GM08714 (cell line): Measurements from ENCODE around the gene HSPG2.

Experiments used
- H3K4me3 ChIP-seq: fragments of 200-500 bp; sonication (Bioruptor generic); 2 replicates; pipeline ENCODE4 v1.5.1; 2014; ENCODE audit warnings: mild to moderate bottlenecking, low read length, inconsistent platforms
- ZNF274 ChIP-seq: IDR thresholded peaks from 2 replicates; pipeline ENCODE4 v1.6.1; 2012; ENCODE audit warnings: mild to moderate bottlenecking, low read depth, low read length

HSPG2 gene

DNA sequence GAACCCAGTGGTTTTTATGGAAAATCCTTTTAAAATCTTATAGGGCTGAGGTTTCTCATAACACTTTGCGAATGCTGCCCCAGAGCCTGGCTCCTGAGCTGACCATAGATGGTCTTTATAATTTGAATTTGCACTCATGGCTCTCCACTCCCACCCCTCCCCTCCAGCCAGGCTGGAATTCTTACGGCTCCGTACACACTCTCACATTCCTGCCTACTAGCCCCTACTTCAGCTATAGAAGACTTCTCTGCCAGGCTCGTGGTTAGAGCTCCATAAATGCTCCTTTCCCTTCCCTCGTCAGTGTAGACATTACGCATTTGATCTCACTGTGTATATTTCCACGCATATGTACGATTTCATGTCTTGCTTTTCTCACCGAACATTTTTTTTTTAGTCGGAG, 5.4 kb upstream of the HSPG2 start:
- TF ChIP-seq ZNF274, result no peak
- H3K4me3 ChIP-seq, result no peak overlapping the region

GRCh38 chr1:21941370-21941769, 4.3 kb upstream of the HSPG2 start:
- H3K4me3 ChIP-seq, result no peak overlapping the region
- no peak for TF ChIP-seq ZNF274

DNA sequence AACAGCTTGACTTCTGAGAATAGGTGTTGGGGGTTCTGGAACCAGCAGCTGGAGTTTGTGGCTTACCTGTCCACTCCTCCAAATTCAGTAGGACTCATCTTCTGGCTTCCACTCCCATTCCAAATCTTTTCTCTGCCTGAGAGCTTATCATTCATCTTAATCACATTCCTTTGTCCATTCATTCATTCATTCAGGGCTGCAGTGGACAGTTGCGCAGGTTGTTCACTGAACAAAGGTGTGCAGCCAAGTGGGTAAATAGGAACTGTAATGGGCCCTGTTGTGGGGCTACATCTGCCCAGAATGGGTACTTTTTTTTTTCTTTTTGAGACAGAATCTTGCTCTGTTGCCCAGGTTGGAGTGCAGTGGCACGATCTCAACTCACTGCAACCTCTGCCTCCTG, 3.4 kb upstream of the HSPG2 start:
- no peak overlapping the region for H3K4me3 ChIP-seq
- no peak for TF ChIP-seq ZNF274

DNA sequence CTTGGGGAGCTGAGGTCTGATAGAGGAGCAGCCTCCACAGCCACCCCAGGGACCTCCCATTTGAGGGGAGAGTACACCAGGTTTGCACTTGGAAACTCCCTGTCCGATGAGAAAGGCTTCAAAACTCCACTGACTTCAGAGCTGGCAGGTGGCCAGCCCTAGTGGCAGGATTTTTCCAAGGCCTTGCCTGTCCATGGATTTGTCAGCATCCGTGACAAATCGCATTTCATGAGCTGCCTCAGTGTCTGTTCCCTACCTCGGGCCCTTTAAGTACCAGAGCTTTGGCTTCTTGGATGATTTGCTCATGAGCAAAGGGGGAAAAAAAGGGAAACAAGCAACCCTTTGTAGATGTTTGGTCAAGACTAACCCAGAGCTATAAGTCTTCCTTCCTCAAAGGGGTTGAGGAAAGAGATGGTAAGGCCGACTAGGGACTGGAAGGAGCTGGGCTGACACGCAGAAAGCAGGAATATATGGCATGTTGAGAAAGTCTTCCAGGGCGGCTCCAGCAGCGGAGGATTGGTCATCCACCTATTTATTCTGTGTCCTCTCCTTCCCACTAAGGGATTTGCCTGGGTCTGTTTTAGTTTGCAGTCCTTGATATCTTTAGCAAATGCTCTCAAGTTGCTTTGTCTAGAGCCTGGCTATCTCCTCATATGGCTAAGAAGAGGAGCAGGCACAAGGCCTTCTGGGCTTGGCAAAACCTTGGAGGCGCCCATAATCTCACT, 2.7 kb upstream of the HSPG2 start:
- H3K4me3 ChIP-seq, result no peak overlapping the region

DNA sequence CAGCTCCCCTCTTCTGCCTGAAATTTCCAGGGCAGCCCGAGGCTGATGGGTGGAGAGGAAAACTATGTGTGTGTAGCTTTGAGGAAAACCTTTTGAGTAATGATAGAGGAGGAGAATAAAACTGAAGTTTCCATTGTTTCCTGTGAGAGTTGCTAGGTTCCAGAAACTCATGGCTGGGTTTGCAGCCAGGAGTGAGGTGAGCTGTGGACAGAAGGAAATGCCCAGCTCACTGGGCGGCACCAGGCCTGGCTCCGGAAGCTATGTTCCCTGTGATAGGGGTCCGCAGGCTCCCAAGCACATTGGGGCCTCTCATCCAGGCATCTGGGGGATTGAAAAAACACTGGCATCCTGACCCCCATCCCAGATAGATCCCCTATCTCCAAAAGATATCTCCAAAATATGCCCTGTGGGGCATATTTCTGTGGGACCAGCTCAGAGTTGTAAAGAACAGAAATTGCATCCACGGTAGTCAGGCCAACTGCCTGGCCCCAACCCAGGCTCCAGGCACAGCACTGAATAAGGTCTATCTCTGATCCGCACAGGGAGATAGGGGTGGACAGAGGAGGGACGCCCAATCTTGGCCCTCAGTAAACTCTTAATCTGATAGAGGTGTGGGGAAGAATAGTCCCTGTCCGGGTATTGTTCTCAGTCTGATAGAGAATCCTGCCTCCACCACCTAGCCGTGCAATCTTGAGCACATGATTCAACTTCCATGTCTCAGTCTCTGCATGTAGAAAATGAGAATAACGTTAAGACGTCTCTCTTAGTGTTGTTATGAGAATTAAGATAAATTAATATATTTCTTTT, 1.8 kb upstream of the HSPG2 start:
- H3K4me3 ChIP-seq, result no peak overlapping the region
- TF ChIP-seq ZNF274, result no peak

More for the DNA sequence above, 2.7 kb upstream of the HSPG2 start:
- TF ChIP-seq ZNF274, result no peak

GRCh38 chr1:21937372-21938121, 437 bp upstream of the HSPG2 start:
- no peak for TF ChIP-seq ZNF274
- no peak overlapping the region; the same call in 1 of the 2 replicates for H3K4me3 ChIP-seq

DNA sequence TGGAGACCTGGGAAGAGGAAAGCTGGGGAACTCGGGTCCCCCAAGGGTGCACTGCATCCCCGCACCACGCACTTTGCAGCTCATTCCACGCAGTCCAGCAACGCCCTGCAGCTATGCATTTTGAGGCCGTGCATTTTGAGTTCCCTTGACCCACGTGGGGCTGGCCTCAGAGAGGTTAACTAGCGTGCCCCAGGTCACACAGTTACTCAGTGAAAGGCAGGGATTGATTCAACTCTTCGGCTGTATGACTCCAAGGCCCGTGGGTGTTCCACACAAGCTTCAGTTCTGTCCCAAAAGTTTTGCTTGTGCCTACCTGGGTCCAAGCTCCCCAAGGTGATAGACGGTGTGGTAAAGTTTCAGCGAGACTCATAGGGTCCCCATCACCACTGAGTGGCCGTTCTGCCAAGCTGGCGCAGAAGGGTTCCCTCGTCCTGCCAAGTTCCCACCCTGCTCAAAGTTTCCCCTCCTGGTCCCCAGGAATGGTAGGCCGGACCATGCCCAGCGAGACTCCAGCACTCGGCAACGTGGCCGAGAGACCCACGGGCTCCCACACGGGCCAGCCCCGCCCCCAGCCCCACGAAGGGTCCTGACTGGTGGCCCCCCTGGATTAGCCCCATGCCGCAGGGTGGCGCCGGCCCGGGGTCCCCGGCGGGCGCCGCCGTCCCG, 611 bp downstream of the HSPG2 start:
- no peak for TF ChIP-seq ZNF274
- peak overlapping the region; percentile 30; the same call in 1 of the 2 replicates for H3K4me3 ChIP-seq

DNA sequence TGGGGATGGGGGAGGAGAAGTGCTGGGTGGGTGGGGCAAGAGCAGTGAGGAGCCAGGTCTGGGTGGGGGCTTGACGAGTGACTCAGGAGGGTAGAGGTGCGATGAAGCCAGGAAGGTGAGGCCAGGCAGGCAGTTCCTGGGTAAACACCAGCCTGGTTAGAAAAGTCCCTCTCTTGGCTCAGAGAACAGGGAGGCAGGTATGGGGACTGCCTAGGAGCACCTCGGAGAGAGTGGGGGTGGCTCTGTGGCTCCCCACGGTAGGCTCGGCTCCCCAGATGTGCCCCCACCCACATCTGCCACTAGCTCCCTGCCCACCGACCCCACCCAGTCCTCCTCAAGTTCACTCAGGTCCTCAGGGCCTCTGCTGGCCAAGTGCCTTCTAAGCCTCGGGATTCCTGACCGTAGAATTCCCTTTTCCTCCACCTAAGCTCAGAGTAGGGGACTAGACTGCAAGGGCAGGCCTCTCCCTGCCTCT, 1.2 kb downstream of the HSPG2 start:
- no peak for TF ChIP-seq ZNF274
- no peak overlapping the region for H3K4me3 ChIP-seq

- TF ChIP-seq ZNF274, result no peak
- no peak overlapping the region for H3K4me3 ChIP-seq
Observed at GRCh38 chr1:21935393-21935804, 1.7 kb downstream of the HSPG2 start.

DNA sequence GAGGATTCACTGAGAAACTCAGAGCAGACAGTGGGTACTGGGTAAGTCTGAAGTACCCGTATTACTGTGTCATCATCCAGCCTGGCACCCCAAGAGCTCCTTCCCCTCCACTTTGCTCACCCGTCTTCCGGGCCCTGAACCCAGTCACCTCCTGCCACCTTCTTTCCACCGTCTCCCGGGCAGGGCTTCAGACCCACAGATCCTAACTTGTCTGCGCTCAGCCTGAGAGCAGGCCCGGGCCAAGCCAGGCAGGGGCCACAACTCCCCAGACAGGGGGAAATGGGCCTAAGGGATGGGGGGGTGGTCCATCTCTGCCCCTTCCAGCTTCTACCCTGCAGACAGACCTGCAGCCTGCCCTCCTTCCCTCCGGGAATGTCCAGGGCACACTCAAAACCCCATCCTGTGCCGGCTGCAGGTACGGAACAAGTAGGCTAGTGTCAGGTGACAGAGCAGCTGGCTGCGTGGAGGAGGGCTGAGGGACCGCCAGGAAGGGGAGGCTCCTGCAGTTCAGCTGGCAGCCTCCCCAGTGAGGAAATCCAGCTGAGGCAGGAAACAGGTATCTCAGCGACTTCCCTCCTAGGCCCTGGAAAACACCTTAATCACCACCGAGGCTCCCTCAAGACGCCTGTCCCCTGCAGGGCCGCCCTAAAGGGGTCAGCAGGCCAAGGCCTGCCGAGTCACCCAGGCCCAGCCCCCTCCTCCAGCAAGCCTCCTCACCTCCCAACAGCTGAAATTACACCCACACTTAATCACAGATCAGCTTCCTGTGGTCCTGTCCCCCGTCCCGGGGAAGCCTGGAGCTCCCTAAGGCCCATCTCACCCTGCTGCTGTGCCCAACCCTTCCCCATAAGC, 3.5 kb downstream of the HSPG2 start:
- no peak overlapping the region for H3K4me3 ChIP-seq

DNA sequence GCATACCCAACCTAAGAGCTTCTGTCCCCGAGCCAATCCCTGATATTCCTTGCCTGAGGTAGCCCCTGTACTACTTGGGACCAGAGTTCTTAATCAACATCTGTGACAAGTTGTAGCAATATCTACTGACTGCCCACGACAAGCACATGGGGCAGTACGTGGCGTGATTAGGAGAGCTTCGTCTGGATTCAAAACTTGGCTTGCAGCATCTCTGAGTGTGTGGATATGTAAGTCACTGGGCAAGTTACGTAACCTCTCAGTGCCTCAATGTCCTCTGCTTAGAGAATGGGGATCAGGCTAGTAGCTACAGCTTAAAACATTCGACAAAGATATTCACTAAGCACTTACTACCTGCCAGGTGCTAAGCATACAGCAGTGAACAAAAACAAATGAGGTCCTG, 5.0 kb downstream of the HSPG2 start:
- no peak overlapping the region for H3K4me3 ChIP-seq
- TF ChIP-seq ZNF274, result no peak

More for the DNA sequence above, 3.5 kb downstream of the HSPG2 start:
- TF ChIP-seq ZNF274, result no peak

- no peak overlapping the region for H3K4me3 ChIP-seq
- TF ChIP-seq ZNF274, result no peak
Observed at GRCh38 chr1:21931171-21932093, 5.7 kb downstream of the HSPG2 start.
